Ovary (tissue), 9 donors: ENCODE data around the gene GUCY1A1. TPM values are rescaled to one million over a fixed set of nuclear protein-coding genes. Genes with fewer than 3 reads are reported as not detected.

ENCODE experiments used
- DNase-seq, 5 donors: peaks; one replicate each; pipeline ENCODE4 v3.0.0-alpha.2; 2019 to 2020
- H3K27ac ChIP-seq, 2 donors: fragments of 200-600 bp; one replicate each; pipeline versions ENCODE4 v1.5.1 to v1.8.0; 2019 to 2022
- H3K27me3 ChIP-seq: fragments of 200-600 bp; one replicate; pipeline ENCODE4 v1.8.0; 2022
- H3K36me3 ChIP-seq: fragments of 200-600 bp; sonication (generic); one replicate; pipeline ENCODE4 v1.5.1; 2019
- H3K4me1 ChIP-seq: one replicate; pipeline ENCODE4 v1.8.1; 2013; ENCODE audit warnings: mild to moderate bottlenecking, moderate library complexity; ENCODE audit not compliant: insufficient read depth
- H3K4me3 ChIP-seq: fragments of 200-600 bp; sonication (generic); one replicate; pipeline ENCODE4 v1.5.1; 2017
- H3K9me3 ChIP-seq, 2 donors: fragments of 200-600 bp in 1 of 2; sonication (generic) in 1 of 2; one replicate each; pipeline versions ENCODE4 v1.5.1 to v1.8.1; 2013 to 2019; ENCODE audit warnings: mild to moderate bottlenecking in 1 of 2, moderate library complexity in 1 of 2
- CTCF ChIP-seq, 3 donors: fragments of 450-650 bp in 2 of 3; fragments of 200-600 bp in 1 of 3; IDR thresholded peaks; one replicate each; pipeline versions ENCODE4 v1.5.1 to v1.8.0; 2016 to 2022; ENCODE audit warnings: antibody characterized with exemption in 3 of 3, mild to moderate bottlenecking in 1 of 3
- EP300 ChIP-seq: sonication (generic); formaldehyde crosslinking; IDR thresholded peaks from one replicate; pipeline ENCODE4 v1.6.1; 2017; ENCODE audit warnings: antibody characterized with exemption
- POLR2A ChIP-seq: fragments of 450-650 bp; IDR thresholded peaks from one replicate; pipeline ENCODE4 v1.6.1; 2017; ENCODE audit warnings: antibody characterized with exemption, mild to moderate bottlenecking, moderate library complexity
- WGBS, 3 donors: extraction: QIAGEN DNeasy Blood & Tissue Kit in 1 of 3; methylation state at CpG; one replicate each; pipeline versions ENCODE4 v1.1.5 to v1.1.7; 2013 to 2017; 5-methylcytosine and 5-hydroxymethylcytosine counted together
- intact Hi-C, 4 donors: fragments of 100-400 bp; cut with DNase I; formaldehyde crosslinking; loops; one replicate each; pipeline versions ENCODE4 v1.11.0 to v1.15.1; 2022 to 2023
- polyA plus RNA-seq, 2 donors: library from polyadenylated mRNA; stranded (reverse); fragments of 200-250 nt in 1 of 2; fragments of 350-450 nt in 1 of 2; fragmentation: Illumina TruSeq in 1 of 2; extraction: RNeasy Lipid Tissue Mini Kit (QIAGEN cat#74804) in 1 of 2; gene quantifications; one replicate each; pipeline ENCODE4 v1.2.3, GENCODE V29; 2013 to 2014
- total RNA-seq, 7 donors: library from RNA; depleted of rRNA in 2 of 7; stranded (reverse); fragments of >200 nt in 2 of 7; fragmentation: NEBNext Ultra II Directional in 3 of 7; extraction: Animal tissue kit (Norgen Biotek cat#: 25700) in 3 of 7; gene quantifications; one replicate each; pipeline versions ENCODE4 v1.1.0 to v1.2.4, GENCODE V29; 2016 to 2023
- donor health status: DM: no; HTN: no; CAD: no; lungs with moderate emphysema.
- donor health status: DM: no; HTN: no; CAD: no.
- donor health status: Bipolar disorder and iron deficiency.
- donor health status: DM: yes; HTN: yes; CAD: no.
- donor health status: DM: no; HTN: no; CAD: no.
- donor health status: DM: yes; HTN: yes; CAD: no.

GUCY1A1 gene
- total and polyA plus RNA-seq, 9 donors: 3.0 to 26.9 (median 6.4) TPM

- H3K4me1 ChIP-seq: no peaks in the 10 kb centered on the region
- H3K4me3 ChIP-seq: peak overlapping the region; percentile 55
- H3K9me3 ChIP-seq: no peaks in the 10 kb centered on the region
- H3K27me3 ChIP-seq: no peaks in the 10 kb centered on the region
- no peaks in the 10 kb centered on the region for H3K36me3 ChIP-seq
- H3K27ac ChIP-seq: no peak overlapping the region
- TF ChIP-seq EP300: no peak
- intact Hi-C loops: no loop called here
- DNase-seq: no peak
- WGBS, 3 donors: 65 to 69% (median 65%) methylated on average over 9 of the region's 9 CpGs
Measured at GRCh38 chr4:155668707-155669220, 2.1 kb downstream of the GUCY1A1 start.

DNA sequence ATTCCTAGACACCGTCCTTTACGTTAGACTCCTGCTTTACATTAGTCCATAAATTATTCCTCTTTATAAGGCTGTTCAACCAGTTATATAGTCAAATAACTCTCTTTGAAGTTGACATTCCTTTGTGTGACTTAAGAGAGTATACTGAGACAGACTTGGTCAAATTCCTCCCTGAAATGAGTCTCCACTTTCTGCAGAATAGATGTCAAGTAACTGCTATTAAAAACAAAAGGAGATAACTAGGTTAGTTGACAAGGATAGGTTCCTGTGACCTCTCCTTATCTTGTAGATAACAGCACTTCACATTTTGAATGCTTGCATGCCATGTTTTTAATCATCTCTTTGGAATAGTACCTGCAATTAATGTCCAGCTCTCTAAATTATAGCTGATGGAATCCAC is 5.7 kb downstream of the GUCY1A1 start:
- H3K27ac ChIP-seq: no peak overlapping the region
- H3K36me3 ChIP-seq: no peaks in the 10 kb centered on the region

GRCh38 chr4:155673453-155673979 is 6.9 kb downstream of the GUCY1A1 start:
- no peak for DNase-seq
- no peaks in the 10 kb centered on the region for H3K9me3 ChIP-seq
- H3K4me1 ChIP-seq: no peaks in the 10 kb centered on the region
- no peak for TF ChIP-seq EP300
- no peak for TF ChIP-seq CTCF (IDR thresholded peaks at IDR 0.05)
- TF ChIP-seq POLR2A: no peak
- H3K27me3 ChIP-seq: no peaks in the 10 kb centered on the region
- H3K27ac ChIP-seq: no peak overlapping the region
- no peaks in the 10 kb centered on the region for H3K36me3 ChIP-seq
- whole genome bisulfite sequencing, 3 donors: 84 to 95% (median 87%) methylated on average over 3 of the region's 3 CpGs
- intact Hi-C loops: no loop called here
- H3K4me3 ChIP-seq: no peak overlapping the region

More for the DNA sequence above, 5.7 kb downstream of the GUCY1A1 start:
- DNase-seq: no peak
- TF ChIP-seq EP300: no peak
- TF ChIP-seq POLR2A: no peak
- no peak for TF ChIP-seq CTCF (IDR thresholded peaks at IDR 0.05)
- no peaks in the 10 kb centered on the region for H3K4me1 ChIP-seq
- no peaks in the 10 kb centered on the region for H3K27me3 ChIP-seq
- WGBS, 3 donors: 90 to 94% (median 92%) methylated on average over 2 of the region's 2 CpGs
- intact Hi-C loops: no loop called here
- no peak overlapping the region for H3K4me3 ChIP-seq
- H3K9me3 ChIP-seq: no peaks in the 10 kb centered on the region

DNA sequence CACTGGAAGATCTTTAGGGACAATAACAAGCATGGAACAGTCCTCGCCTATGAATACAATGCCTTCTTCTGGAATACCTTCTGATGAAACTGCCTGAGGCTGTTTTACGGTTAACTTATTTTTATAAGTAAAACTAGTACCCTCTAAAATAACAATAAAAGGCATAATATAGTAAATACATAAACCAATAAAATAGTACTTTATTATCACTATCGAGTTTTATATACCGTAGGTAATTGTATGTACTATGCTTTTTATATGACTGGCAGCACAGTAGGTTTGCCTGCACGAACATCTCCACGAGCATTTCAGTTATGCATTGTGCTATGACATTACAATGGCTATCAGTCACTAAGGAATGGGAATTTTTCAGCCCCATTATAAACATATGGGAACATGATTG is 8.0 kb downstream of the GUCY1A1 start:
- Histone ChIP-seq H3K27me3 (no peaks in the 10 kb centered on the region), H3K27ac (no peak overlapping the region), H3K36me3 (no peaks in the 10 kb centered on the region), H3K4me3 (no peak overlapping the region), H3K4me1 (no peaks in the 10 kb centered on the region), H3K9me3 (no peaks in the 10 kb centered on the region)
- intact Hi-C loops: no loop called here
- 88 to 95% (median 89%) methylated on average over 6 of the region's 6 CpGs for WGBS, 3 donors
- DNase-seq: no peak
- no peak for TF ChIP-seq POLR2A
- no peak for TF ChIP-seq CTCF (IDR thresholded peaks at IDR 0.05)
- no peak for TF ChIP-seq EP300

- no peaks in the 10 kb centered on the region for H3K4me1 ChIP-seq
- no peak for TF ChIP-seq CTCF (IDR thresholded peaks at IDR 0.05)
- no peak overlapping the region for H3K4me3 ChIP-seq
- DNase-seq: no peak
- no peaks in the 10 kb centered on the region for H3K9me3 ChIP-seq
- intact Hi-C loops: no loop called here
- H3K27me3 ChIP-seq: no peaks in the 10 kb centered on the region
- WGBS, 3 donors: 18 to 29% (median 24%) methylated on average over 2 of the region's 2 CpGs
- no peaks in the 10 kb centered on the region for H3K36me3 ChIP-seq
- no peak overlapping the region for H3K27ac ChIP-seq
Measured at GRCh38 chr4:155675709-155676429, 9.2 kb downstream of the GUCY1A1 start.
